GM19438 (cell line): Measurements from ENCODE around the gene SCAF1.

ENCODE experiments used
- ATAC-seq: cut with Tn5 transposase; IDR thresholded peaks from one replicate; pipeline ENCODE4 v1.9.1; 2021; ENCODE audit warnings: low read depth; ENCODE audit not compliant: unreplicated experiment

Gene SCAF1

DNA sequence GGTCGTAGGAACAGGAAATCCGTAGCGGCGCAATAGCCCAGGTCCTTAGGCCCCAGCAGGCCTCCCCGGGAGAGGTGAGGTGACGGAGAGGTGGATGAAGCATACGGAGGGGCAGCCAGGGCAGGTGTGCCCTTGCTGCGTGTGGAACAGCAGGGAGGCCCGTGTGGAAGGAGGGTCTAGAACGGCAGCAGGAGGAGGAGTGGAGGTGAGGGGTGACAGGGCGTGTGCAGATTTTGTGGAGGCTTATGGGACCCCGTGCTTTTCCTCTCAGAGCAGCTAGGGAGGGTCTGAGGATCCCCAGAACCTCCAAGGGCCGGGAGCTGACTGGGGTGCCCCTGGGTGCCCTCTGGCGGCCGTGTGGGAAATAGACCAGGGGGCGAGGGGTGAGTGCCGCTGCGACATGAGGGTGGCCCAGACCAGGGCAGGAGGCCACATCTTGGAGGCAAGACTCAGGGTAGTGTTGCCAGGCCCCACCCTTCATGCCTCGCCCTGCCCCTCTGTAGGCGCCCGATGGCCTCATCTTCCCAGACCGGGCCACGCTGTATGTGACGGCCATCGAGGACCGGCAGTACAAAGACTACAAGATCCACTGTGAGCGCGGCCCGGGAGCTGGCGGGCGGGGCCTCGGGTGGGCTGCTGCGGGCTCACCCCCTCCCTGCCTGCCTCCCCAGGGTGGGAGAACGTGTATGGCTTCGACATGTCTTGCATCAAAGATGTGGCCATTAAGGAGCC, 42.4 kb downstream of the SCAF1 start:
- no peak for ATAC-seq

DNA sequence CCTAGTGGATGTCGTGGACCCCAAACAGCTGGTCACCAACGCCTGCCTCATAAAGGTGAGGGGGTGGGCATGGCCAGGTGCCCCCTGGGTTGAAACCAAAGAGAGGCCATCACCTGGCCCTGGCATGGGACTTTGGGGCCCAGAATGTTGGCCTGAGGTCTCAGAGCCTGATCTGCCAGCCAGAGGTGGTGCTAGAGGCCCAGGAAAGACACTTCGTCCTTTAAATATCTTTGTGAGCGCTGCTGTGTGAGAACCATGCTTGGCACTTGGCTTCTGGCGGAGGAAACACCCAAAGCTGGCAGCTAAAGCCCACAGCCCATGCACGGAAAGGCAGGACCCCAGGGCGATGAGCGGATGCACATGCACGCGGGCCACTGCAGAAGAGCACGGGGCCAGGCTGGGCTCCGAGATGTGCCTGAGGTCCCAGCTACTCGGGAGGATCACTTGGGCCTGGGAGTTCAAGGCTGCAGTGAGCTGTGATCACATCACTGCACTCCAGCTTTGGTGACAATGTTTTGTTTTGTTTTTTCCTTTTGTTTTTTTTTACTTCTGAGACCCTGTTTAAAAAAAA, 43.1 kb downstream of the SCAF1 start:
- no peak for ATAC-seq

DNA sequence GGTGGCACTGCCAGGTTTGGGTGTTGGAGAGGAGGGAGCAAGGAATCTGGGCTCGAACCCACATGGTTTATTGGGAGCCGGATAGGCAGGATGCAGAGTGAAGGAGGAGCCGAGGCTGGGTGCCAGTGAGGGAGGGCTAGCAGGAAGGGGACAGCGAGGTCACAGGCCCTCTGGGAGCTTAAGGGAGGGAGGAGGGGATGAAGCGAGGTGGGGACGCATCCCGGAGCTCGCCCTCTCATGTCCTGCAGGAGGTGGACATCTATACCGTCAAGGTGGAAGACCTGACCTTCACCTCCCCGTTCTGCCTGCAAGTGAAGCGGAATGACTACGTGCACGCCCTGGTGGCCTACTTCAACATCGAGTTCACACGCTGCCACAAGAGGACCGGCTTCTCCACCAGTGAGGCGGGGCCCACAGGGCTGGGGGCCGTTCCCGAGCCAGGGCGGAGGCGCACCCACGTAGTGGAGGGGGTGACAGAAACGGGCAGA, 43.9 kb downstream of the SCAF1 start:
- no peak for ATAC-seq

DNA sequence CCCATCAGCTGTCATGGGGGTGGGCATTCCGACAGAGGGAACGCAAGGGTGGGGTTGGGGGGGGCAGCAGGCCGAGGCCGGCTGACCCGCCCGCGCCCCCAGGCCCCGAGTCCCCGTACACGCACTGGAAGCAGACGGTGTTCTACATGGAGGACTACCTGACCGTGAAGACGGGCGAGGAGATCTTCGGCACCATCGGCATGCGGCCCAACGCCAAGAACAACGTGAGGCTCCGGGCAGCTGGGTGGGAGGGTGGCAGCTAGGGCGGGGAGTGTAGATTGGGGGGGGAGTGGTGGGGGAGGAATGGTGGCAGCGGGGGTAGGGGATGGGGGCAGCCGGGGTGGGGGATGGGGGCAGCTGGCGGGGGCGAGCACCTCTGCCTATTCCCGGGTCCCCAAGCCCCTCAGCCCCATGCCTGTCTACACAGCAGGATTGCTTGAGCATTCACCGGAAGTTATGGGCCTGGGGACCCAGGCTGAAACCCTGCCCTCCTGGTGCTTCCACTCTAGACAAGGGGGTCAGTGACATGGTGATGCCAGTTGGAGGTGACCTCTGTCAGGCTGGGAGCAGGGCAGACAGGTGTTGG, 44.6 kb downstream of the SCAF1 start:
- ATAC-seq: no peak

DNA sequence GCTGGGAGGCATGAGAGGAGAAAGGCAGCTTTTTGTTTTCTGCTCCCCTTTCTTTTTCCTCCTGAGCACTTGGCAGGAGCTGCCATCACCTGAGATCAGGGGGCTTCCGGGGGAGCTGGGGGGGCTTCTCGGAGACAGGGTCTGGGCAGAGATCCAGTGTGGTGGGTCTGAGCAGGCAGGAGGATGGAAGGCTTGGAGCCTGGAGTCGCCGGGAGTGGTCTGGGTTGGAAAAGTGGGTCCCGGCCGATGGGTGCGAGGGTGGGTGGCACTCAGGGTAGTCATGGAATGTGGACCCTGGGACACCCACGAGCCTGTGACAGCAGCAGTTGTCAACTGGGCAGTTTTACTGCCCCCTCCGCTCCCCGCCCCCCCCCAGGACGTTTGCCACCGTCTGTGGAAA, 45.1 kb downstream of the SCAF1 start:
- no peak for ATAC-seq

DNA sequence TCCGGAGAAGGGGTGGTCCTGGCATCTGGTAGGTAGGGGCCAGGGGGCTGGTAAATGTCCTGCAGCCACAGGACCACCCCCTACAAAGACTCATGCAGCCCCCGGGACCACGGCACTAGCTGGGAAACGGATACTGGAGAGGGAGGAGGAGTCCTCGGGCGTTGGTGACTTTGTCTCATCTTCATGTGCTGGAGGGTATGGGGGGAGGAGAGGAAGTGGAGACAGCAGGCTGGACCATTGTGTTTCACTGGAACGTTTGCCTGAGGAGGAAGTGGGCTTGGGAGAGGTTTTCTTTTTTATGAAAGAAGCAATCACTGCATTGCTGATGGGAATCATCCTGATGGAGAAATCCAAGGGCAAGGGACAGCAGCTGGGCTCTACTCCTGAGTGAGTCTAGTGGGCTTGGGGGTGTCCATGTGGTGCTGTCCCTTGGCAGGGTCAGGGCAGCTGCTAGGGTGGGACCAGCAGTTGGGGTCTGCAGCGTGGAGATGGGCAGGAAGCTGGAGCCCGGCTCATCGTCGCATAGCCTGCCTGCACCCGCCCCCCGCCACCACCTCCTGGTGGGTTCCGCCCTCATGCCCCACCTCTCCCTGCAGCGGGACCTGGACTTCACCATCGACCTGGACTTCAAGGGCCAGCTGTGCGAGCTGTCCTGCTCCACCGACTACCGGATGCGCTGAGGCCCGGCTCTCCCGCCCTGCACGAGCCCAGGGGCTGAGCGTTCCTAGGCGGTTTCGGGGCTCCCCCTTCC, 45.7 kb downstream of the SCAF1 start:
- no peak for ATAC-seq

DNA sequence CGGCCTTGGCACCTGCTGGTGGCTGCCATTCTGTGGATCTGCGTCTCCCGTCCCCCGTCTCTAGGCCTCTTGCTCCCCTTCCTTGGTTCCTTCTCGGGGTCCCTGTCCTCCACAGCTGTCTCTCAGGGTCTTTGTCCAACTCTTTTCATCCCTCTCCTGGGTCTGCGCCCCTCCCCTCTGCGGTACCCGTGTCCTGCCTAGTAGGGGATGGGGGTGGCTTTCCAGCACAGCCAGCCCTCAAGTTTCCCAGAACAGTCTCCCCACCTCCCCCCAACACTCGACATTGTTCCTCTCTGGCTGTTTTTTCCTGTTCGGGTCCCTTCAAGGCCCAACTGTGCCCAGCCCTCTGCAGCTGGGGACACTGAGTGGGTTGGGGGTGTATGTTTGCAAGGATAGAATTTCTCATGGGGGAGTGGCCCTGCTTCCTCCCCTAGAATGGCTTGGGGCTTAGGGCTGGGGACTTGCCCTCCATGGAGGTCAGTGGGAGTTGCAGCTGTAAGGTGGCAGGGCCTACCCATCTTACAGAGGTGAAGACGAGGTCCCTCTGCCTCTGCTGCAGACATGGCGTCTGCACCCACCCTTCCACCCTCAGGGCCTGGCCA, 46.6 kb downstream of the SCAF1 start:
- no peak for ATAC-seq

DNA sequence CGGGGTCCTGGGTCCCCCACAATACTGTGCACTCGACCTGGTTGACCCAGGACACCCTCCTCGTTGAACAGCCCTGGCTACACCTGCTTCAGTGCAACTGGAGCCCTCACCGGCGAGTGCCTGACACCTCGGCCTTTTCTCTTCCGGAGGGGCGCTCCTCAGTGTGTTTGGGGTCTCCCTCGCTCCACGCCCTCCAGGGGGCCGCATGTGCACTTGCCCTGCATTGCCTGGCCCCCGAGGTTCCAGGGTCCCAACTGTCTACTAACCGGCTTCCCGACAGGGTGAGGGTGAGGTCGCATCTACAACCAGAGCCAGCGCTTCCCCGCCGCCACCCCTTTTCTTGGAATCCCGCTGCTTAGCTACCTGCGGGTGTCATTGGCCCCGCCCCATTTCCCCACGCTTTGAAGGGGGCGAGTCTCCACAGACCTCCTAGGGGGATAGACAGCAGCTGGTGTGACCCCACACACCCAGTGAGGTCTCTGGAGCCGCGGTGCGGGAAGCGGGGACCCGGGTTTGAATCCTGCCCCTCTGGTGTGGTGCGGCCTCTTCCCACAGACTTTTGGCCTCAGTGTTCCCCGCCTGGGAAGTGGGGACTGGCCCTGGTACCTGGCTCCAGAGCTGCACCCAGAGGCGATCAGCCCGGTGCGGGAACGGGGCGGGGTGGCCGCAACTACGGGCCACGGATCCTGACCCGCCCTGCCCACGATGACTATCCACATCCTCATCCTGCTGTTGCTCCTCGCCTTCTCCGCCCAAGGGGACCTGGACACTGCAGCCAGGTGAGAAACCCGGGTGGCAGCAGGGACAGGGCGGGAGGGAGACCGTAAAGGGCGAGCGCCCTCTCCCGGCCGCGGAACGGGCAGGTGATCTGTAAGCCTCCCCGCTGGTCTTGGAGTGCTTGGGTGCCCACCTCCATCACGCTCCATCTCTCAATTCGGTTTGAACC, 47.4 kb downstream of the SCAF1 start, which contains the start of gene ADM5:
TSS of gene ADM5 (plus strand) at position 462 of the 946 bp plus-strand sequence. CDS start at position 706, 244 bp downstream.
- no peak for ATAC-seq

DNA sequence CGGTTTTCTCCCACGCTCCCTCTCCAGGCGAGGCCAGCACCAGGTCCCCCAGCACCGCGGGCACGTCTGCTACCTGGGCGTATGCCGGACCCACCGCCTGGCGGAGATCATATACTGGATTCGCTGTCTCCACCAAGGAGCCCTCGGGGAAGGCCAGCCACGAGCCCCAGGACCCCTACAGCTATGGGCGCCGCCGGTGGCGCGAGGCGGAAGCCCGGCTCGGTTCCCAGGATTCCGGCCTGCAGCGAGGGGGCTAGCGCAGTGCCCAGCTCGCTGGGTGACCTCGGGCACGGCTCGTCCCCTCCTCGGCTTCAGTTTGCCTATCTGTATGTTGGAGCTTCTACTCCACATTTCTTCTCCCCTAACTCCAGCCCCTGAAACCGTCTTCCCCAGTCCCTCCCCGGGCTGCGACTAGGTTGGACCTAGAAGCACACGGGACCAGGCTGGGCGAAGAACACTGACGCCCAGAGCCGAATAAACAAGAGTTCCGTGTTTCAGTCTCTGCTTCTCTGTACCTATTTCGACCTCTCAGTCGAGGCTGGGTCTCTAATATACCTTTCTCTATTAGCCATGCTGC, 48.2 kb downstream of the SCAF1 start:
- ATAC-seq: no peak

DNA sequence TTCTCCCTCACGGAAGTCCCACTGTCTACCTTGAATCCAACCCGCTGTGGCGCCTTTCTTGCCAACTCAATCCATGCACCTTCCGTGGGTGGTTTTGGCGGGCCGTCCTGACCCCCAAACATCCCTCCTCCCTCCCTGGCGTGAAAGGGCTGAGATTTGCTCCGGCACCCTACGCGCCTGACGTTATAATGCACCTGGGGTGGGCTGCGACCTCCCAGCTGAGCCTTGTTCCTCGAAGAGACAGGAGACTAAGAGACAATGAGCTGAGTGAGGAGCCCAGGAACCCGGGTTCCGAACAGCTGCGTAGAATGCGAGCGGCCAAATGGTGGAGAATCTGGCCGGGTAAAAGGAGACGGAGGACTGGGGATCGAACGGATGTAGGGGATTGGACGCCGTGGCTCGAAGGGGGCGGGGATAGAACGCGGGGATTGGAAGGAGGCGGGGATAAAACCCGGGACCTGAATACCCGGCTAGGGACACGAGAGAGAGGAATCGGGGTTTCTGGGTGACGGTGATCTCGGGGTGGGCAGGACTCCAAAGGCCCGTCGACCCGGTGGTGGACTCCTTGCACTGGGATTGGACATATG, 48.7 kb downstream of the SCAF1 start, which contains the start of gene CPT1C:
TSS of gene CPT1C (plus strand) at position 461 of the 587 bp plus-strand sequence. CDS start 1,137 bp downstream, outside the sequence.
- ATAC-seq: no peak

DNA sequence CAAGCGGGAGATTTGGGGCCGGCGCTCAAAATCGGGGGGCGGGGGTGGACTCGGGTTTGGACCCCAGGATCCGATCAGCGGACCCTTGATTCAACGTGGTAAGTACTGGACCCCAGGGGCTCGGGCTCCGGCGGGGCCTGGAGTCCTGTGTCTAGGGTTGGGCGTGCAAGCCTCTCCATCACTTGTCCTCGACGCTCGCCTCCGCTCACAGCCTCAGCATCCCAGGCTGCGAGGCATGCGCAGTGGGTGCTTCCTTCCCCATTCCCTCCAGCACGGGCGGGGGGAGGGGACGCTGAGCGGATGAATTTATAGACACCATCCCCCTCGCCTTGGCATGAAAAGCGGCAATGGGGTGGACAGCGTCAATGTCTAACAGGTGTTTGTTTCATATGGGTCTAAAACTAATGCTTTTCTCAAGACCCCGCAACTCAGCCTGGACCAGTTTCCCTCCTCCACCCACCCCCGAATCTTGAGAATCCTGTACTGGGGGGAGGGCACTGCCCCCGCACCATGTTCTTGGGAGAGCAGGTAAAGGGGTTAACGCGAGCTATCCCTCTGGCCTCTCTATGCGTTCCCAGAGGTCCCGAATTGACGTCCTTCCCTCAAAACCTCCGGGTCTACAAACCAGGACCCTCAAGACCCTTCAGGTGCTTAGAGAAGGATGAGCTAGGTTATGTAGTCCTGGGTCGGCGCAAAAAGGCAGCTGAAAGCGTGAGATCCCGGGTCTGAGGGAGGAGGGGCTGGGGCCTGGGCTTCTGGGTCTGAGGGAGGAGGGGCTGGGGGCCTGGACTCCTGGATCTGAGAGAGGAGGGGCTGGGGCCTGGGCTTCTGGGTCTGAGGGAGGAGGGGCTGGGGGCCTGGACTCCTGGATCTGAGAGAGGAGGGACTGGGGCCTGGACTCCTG, 49.5 kb downstream of the SCAF1 start:
- ATAC-seq: no peak

DNA sequence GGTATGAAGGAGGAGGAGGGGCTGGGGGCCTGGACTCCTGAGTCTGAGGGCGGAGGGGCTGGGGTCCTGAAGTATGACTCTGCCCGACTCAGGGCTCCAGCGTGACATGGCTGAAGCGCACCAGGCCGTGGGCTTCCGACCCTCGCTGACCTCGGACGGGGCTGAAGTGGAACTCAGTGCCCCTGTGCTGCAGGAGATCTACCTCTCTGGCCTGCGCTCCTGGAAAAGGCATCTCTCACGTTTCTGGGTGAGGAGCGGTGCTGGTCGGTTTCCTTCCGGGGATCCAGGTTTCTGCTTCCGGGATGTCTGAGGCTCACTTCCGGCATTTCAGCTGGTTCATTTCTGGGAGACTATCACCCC, 50.1 kb downstream of the SCAF1 start:
- no peak for ATAC-seq

DNA sequence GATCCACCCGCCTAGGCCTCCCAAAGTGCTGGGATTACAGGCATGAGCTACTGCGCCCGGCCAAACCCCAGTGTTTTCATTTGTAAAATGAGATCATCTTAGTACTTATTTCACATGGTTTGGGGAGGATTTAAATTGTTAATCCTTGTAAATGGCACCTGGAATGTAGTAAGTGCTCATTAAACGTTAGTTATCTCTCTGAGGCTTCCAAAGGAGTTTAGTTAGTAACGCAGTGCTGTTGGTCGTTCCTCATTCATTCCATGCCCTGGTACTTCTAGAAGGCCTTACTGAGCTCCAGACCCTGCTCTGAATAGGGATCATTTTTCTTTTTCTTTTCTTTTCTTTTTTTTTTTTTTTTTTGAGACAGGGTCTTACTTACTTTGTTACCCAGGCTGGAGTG, 54.1 kb downstream of the SCAF1 start:
- ATAC-seq: no peak

DNA sequence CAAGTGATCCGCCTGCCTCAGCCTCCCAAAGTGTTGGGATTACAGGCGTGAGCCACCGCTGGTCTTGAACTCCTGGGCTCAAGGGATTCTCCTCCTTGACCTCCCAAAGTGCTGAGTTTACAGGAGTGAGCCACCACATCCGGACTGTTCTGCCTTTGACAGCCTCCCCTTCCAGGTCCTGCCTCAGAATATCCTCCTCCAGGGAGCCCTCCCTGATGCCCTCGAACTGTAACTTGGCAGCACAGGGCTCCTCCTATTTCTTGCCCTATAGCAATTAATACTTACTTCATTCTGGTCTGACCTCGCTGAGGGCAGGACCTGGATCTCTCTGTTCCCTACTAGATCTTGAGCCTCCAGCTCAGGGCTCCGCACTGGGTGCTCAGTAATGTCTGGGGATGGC, 54.9 kb downstream of the SCAF1 start:
- ATAC-seq: no peak

DNA sequence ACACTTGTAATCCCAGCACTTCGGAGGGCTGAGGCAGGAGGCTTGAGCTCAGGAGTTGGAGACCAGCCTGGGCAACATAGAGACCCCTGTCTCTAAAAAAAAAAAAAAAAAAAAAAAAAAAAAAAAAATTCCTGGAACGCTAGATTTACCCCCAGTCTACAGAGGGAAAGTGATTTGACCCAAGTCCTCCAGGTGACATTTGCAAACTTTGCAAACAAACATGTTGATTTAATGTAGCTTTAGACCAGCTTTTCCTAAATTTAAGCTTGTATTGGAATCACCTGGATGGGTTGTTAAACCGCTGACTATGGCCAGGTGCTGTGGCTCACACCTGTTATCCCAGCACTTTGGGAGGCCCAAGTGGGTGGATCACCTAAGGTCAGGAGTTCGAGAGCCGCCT, 57.4 kb downstream of the SCAF1 start:
- ATAC-seq: no peak

DNA sequence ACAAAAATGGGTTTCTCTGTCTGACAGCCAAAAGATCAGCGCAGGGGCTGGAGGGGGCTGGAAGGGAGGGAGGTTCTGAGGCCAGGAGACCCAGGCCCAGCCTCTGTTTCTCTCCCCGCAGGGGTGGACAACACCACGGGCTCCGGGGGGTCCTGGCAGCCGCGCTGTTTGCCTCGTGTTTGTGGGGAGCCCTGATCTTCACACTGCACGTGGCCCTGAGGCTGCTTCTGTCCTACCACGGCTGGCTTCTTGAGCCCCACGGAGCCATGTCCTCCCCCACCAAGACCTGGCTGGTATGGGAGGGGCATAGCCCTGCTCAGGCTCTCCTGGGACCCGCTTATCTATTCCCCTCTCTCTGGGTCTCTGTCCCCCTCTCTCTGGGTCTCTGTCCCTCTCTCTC, 58.6 kb downstream of the SCAF1 start:
- ATAC-seq: no peak

DNA sequence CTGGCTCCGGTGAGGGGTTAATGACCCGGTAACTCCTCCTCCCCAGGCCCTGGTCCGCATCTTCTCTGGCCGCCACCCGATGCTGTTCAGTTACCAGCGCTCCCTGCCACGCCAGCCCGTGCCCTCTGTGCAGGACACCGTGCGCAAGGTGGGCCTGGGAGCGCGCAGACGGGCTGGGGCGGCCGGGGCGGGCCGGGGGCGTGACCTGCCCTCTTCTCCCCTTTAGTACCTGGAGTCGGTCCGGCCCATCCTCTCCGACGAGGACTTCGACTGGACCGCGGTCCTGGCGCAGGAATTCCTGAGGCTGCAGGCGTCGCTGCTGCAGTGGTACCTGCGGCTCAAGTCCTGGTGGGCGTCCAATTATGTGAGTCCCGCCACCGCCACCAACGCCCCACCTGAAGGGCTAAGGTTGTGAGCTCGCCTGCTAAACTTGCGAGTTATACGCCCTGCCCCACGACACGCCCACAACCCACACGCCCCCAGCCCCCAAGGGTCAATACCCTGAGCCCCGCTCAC, 59.3 kb downstream of the SCAF1 start:
- ATAC-seq: no peak
